Body of pancreas (tissue), 4 donors: ENCODE measurements around the gene TBX15. TPM values are rescaled to one million over a fixed set of nuclear protein-coding genes. Genes with fewer than 3 reads are reported as not detected.

Experiments used
- ATAC-seq: fragments of 150-250 bp; one replicate; pipeline ENCODE4 v1.9.1; 2016
- DNase-seq, 4 donors: peaks; one replicate each; pipeline ENCODE4 v3.0.0-alpha.2; 2019
- H3K27ac ChIP-seq, 4 donors: fragments of 200-600 bp; sonication (generic); 1 replicate in 3 of 4; 2 replicates in 1 of 4; pipeline versions ENCODE4 v1.5.1 to v1.6.1; 2016 to 2019; ENCODE audit warnings: mild to moderate bottlenecking in 1 of 4, mixed read lengths in 1 of 4, moderate library complexity in 1 of 4
- H3K27me3 ChIP-seq, 2 donors: fragments of 200-600 bp; sonication (generic); one replicate each; pipeline ENCODE4 v1.6.0; 2016; ENCODE audit warnings: mild to moderate bottlenecking in 1 of 2
- H3K36me3 ChIP-seq, 2 donors: fragments of 200-600 bp; sonication (generic); replicated peaks in 1 of 2; 2 replicates each; pipeline ENCODE4 v1.5.1; 2016; ENCODE audit warnings: low read depth in 2 of 2; ENCODE audit not compliant: insufficient read depth in 1 of 2
- H3K4me1 ChIP-seq: fragments of 200-600 bp; sonication (generic); one replicate; pipeline ENCODE4 v1.6.0; 2016
- H3K4me3 ChIP-seq, 2 donors: fragments of 200-600 bp; sonication (generic); 1 replicate in 1 of 2; 2 replicates in 1 of 2; pipeline ENCODE4 v1.5.1; 2016 to 2019
- H3K9me3 ChIP-seq, 3 donors: fragments of 200-600 bp; sonication (generic); 1 replicate in 2 of 3; 2 replicates in 1 of 3; pipeline ENCODE4 v1.5.1; 2016
- CTCF ChIP-seq, 7 experiments: fragments of 450-650 bp in 4 of 7; fragments of 200-600 bp in 3 of 7; sonication (generic) in 3 of 7; IDR thresholded peaks; one replicate each; pipeline ENCODE4 v1.5.1; 2016 to 2019; ENCODE audit warnings: antibody characterized with exemption in 7 of 7
- POLR2A ChIP-seq, 3 donors: fragments of 450-650 bp; IDR thresholded peaks; one replicate each; pipeline ENCODE4 v1.6.1; 2016; ENCODE audit warnings: antibody characterized with exemption in 3 of 3, mild to moderate bottlenecking in 2 of 3
- whole genome bisulfite sequencing, 2 donors: methylation state at CpG; one replicate each; pipeline ENCODE4 v1.1.5; 2017; 5-methylcytosine and 5-hydroxymethylcytosine counted together
- intact Hi-C: fragments of 100-400 bp; cut with DNase I; formaldehyde crosslinking; loops from one replicate; pipeline ENCODE4 v1.15.1; 2023
- total RNA-seq, 2 donors: library from RNA; depleted of rRNA; stranded (reverse); fragments of >200 nt; gene quantifications; one replicate each; pipeline ENCODE4 v1.1.0, GENCODE V29; 2016

The TBX15 gene
- total RNA-seq, 2 donors from 2014 or later: not detected

- TF ChIP-seq CTCF (IDR thresholded peaks at IDR 0.05) (no peak), POLR2A (IDR thresholded peaks at IDR 0.05) (no peak)
- ATAC-seq: no peak
- 11 to 18% methylated on average over 9 of the region's 9 CpGs for WGBS, 2 donors
- Histone ChIP-seq H3K4me1 (peaks cover 2% of the 10 kb centered on the region), H3K36me3 (no peaks in the 10 kb centered on the region), H3K27ac (no peak overlapping the region), H3K27me3 (peaks cover 1 to 55% of the 10 kb centered on the region in 2 donors), H3K9me3 (no peaks in the 10 kb centered on the region), H3K4me3 (no peak overlapping the region)
- intact Hi-C loops: no loop called here
- no peak for DNase-seq
Observed at GRCh38 chr1:118993700-118994026, 5.5 kb upstream of the TBX15 start.

- intact Hi-C loops: no loop called here
- WGBS, 2 donors: 4 to 9% methylated on average over 34 to 53 of the region's 53 CpGs
- Histone ChIP-seq H3K27me3 (peaks cover 4 to 58% of the 10 kb centered on the region in 2 donors), H3K36me3 (no peaks in the 10 kb centered on the region), H3K27ac (no peak overlapping the region), H3K4me1 (peaks cover 7% of the 10 kb centered on the region), H3K9me3 (no peaks in the 10 kb centered on the region), H3K4me3 (no peak overlapping the region)
- DNase-seq: no peak
- ATAC-seq: no peak
- no peak for TF ChIP-seq CTCF (IDR thresholded peaks at IDR 0.05)
Observed at GRCh38 chr1:118992868-118993699, 4.9 kb upstream of the TBX15 start.

- Histone ChIP-seq H3K9me3 (no peaks in the 10 kb centered on the region), H3K27me3 (peaks cover 4 to 60% of the 10 kb centered on the region in 2 donors), H3K27ac (no peak overlapping the region), H3K4me3 (no peak overlapping the region), H3K36me3 (no peaks in the 10 kb centered on the region), H3K4me1 (peaks cover 15% of the 10 kb centered on the region)
- ATAC-seq (no peak), DNase-seq (no peak)
- TF ChIP-seq CTCF (IDR thresholded peaks at IDR 0.05) (no peak), POLR2A (IDR thresholded peaks at IDR 0.05) (no peak)
- 13 to 19% methylated on average over 22 of the region's 22 CpGs for WGBS, 2 donors
- intact Hi-C loops: no loop called here
Observed at GRCh38 chr1:118992237-118992825, 4.2 kb upstream of the TBX15 start.

GRCh38 chr1:118991448-118991847, 3.3 kb upstream of the TBX15 start:
- H3K9me3 ChIP-seq: no peaks in the 10 kb centered on the region
- no peak overlapping the region for H3K27ac ChIP-seq
- intact Hi-C loops: no loop called here
- 23 to 32% methylated on average over 4 of the region's 4 CpGs for WGBS, 2 donors
- no peak for DNase-seq
- H3K27me3 ChIP-seq: peaks cover 4 to 69% of the 10 kb centered on the region in 2 donors
- TF ChIP-seq POLR2A (IDR thresholded peaks at IDR 0.05) (no peak), CTCF (IDR thresholded peaks at IDR 0.05) (no peak)
- peaks cover 23% of the 10 kb centered on the region for H3K4me1 ChIP-seq
- no peak for ATAC-seq
- no peak overlapping the region for H3K4me3 ChIP-seq
- no peaks in the 10 kb centered on the region for H3K36me3 ChIP-seq
